ENCODE data around the gene ENTPD6. TPM values are rescaled to one million over a fixed set of nuclear protein-coding genes. Genes with fewer than 3 reads are reported as not detected.

The ENTPD6 gene
- total RNA-seq, 2 donors from 2014 or later: 62.5 to 63.2 TPM

DNA sequence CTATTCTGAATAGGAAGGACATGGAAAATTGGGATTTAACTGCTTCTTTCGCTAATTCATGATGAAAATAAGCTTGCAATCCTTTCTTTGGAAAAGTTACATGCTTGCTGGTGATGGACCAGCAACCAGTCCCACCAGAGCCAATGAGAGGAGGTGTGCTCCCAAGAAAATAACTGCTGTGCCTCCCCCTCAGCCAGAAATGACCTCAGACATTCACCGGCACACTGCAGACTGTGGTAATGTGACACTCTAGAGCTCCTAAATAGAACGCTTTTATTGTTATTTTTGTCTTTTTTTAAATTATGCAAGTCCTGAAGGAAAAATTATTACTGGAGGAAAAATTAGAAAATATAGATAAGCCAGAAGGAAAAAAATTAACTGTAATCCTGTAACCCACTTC, 55.0 kb downstream of the ENTPD6 start:
- no peak for ATAC-seq
- Mint-ChIP-seq H3K27ac (no peak overlapping the region), H3K27me3 (no peaks in the 10 kb centered on the region), H3K36me3 (ENCODE audit: low read depth) (no peaks in the 10 kb centered on the region), H3K4me3 (no peak overlapping the region), H3K4me1 (peaks cover 24% of the 10 kb centered on the region)
- no peaks in the 10 kb centered on the region for H3K9me3 ChIP-seq (ENCODE audit: control insufficient read depth, low read length, poor library complexity, severe bottlenecking)
- DNase-seq: no peak

DNA sequence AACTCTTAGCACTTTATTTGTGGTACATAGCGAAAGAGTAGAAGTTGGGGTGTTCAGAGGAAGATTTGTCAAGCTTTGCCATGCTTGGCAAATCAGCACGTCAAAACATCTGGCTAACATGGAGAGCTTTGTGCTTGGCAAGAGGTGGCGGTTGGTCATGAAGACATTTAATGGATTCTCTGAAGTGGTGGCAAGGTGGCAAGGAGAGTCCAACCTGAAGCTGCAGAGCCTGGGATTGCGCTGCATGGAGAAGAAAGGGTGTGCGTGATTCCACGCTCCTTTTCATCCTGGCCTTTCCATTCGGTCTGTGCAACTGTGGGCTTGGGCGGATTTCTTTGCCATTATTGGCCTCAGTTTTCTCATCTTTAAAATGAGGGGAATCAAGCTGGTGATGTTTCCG, 55.5 kb downstream of the ENTPD6 start:
- Mint-ChIP-seq H3K4me1 (peaks cover 24% of the 10 kb centered on the region), H3K27ac (no peak overlapping the region), H3K4me3 (no peak overlapping the region), H3K36me3 (ENCODE audit: low read depth) (no peaks in the 10 kb centered on the region), H3K27me3 (no peaks in the 10 kb centered on the region)
- no peaks in the 10 kb centered on the region for H3K9me3 ChIP-seq (ENCODE audit: control insufficient read depth, low read length, poor library complexity, severe bottlenecking)
- DNase-seq (no peak), ATAC-seq (no peak)

DNA sequence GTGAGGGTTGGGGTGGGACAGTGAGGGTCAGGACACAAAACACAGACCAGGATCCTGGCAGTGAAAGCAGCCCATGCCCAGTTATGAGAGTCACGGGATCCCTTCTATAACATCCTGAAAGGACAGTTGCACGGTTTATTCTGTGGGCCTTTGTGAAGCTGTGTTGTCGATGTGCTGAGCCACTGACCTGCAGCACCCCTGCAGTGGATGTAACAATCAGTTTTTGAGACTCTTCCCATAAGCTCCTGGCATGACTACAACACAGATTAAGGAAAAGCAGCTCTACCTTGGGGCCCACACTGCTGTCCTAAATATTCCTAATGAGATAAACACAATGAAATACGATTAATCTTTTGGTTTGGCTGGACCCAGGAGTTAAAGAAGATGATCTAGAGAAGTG, 56.0 kb downstream of the ENTPD6 start:
- peaks cover 24% of the 10 kb centered on the region for H3K4me1 Mint-ChIP-seq

DNA sequence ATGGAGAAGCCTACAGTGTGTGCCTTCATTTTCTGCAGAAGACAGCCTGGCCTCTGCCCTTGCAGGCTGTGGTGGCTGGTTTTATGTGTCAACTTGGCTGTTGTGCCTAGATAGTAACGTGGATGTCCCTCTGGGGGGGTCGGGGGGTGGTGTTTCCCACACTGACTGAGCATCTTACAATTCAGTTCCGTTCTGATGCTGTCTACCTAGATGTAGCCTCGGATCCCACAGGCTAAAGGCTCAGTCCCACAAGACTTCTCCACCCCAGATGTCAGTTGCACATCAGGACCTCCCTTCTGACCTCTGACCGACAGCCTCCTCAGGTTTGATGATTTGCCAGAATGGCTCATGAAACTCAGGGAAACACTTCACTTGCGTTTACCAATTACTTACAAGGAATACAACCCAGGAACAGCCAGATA, 56.7 kb downstream of the ENTPD6 start:
- DNase-seq (no peak), ATAC-seq (no peak)
- Mint-ChIP-seq H3K4me1 (peaks cover 24% of the 10 kb centered on the region), H3K27ac (no peak overlapping the region), H3K36me3 (ENCODE audit: low read depth) (no peaks in the 10 kb centered on the region), H3K4me3 (no peak overlapping the region), H3K27me3 (no peaks in the 10 kb centered on the region)
- no peaks in the 10 kb centered on the region for H3K9me3 ChIP-seq (ENCODE audit: control insufficient read depth, low read length, poor library complexity, severe bottlenecking)

More for the DNA sequence above, 56.0 kb downstream of the ENTPD6 start:
- Mint-ChIP-seq H3K4me3 (no peak overlapping the region), H3K27ac (no peak overlapping the region), H3K27me3 (no peaks in the 10 kb centered on the region), H3K36me3 (ENCODE audit: low read depth) (no peaks in the 10 kb centered on the region)
- DNase-seq (no peak), ATAC-seq (no peak)
- no peaks in the 10 kb centered on the region for H3K9me3 ChIP-seq (ENCODE audit: control insufficient read depth, low read length, poor library complexity, severe bottlenecking)

DNA sequence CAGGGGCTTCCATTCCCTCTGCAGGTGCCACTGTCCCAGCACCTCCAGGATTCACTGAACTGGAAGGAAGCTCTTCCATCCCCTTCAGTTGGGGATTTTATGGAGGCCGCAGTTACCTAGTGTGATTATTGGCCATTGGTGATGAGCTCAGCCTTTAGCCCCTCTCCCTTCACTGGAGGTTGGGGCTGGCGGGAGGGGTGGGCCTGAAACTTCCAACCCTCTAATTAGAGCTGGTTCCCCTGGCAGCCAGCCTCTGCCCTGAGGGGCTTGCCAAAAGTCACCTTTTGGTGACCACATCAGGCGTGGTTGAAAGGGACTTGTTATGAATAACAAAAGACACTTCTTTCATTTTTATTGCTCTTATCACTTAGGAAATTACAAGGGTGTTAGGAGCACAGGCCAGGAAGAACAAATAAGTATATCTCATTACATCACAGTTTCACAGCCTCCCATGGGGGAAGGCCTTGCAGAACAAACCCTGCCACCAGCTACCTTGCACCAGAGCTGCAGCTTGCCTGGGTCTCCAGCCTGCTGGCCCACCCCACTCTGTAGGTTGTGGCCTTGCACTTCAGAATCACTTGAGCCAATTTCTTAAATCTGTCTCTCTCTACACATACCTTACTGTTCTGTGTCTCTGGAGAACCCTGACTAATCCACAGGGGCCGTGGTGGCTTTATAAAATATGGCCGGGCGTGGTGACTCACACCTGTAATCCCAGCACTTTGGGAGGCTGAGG, 57.3 kb downstream of the ENTPD6 start:
- no peak overlapping the region for H3K4me3 Mint-ChIP-seq
- DNase-seq (no peak), ATAC-seq (no peak)
- no peaks in the 10 kb centered on the region for H3K27me3 Mint-ChIP-seq
- no peak overlapping the region for H3K27ac Mint-ChIP-seq
- peaks cover 24% of the 10 kb centered on the region for H3K4me1 Mint-ChIP-seq
- no peaks in the 10 kb centered on the region for H3K9me3 ChIP-seq (ENCODE audit: control insufficient read depth, low read length, poor library complexity, severe bottlenecking)
- no peaks in the 10 kb centered on the region for H3K36me3 Mint-ChIP-seq (ENCODE audit: low read depth)

DNA sequence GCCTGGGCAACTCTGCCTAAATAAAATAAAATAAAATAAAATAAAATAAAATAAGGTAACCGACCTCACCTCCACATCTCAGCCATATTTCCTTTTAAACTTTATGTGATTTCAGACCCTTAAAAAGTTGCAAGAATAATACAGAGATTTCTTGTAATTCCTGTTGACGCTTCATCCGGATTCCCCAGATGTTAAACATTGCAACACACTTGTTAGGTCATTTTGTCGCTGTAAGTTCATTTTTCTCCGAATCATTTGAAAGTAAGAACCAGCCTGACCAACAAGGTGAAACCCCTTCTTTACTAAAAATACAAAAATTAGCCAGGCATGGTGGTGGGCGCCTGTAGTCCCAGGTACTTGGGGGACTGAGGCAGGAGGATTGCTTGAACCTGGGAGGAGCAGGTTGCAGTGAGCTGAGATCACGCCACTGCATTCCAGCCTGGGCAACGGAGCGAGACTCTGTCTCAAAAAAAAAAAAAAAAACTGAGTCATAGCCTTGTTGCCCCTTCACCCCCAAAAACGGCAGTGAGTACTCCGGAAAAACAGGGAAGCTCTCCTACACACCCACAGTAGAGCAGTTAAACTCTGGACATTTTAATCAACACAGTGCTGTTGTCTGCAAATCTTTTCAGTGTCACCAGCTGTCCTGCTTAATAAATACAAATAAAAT, 58.2 kb downstream of the ENTPD6 start:
- H3K4me1 Mint-ChIP-seq: peaks cover 23% of the 10 kb centered on the region
- ATAC-seq: no peak
- H3K27me3 Mint-ChIP-seq: no peaks in the 10 kb centered on the region

DNA sequence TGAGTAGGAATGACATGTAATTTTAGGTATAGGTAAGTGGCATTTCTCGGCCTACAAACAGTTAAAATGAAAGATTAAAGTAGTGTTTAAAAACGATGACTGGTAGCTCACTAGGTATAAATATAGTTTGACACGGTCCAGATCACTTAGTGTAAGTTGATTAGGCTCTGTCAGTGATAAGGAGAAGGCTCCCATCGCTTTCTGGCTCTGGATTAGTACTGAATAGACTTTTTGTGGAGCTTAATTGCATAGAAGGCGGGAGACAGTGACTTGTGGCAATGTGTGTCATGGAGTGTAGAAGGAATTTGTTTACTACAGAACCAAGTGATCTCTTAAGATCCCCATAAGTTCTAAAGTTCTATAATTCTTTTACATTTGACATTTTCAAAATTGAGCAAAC, 59.1 kb downstream of the ENTPD6 start:
- H3K4me1 Mint-ChIP-seq: peaks cover 17% of the 10 kb centered on the region
- no peaks in the 10 kb centered on the region for H3K27me3 Mint-ChIP-seq
- no peak for DNase-seq
- H3K27ac Mint-ChIP-seq: no peak overlapping the region
- peaks cover 2% of the 10 kb centered on the region for H3K36me3 Mint-ChIP-seq (ENCODE audit: low read depth)
- no peak overlapping the region for H3K4me3 Mint-ChIP-seq
- no peaks in the 10 kb centered on the region for H3K9me3 ChIP-seq (ENCODE audit: control insufficient read depth, low read length, poor library complexity, severe bottlenecking)
- ATAC-seq: no peak

More for the DNA sequence above, 58.2 kb downstream of the ENTPD6 start:
- H3K27ac Mint-ChIP-seq: no peak overlapping the region
- peaks cover 1% of the 10 kb centered on the region for H3K36me3 Mint-ChIP-seq (ENCODE audit: low read depth)
- DNase-seq: no peak
- H3K4me3 Mint-ChIP-seq: no peak overlapping the region
- no peaks in the 10 kb centered on the region for H3K9me3 ChIP-seq (ENCODE audit: control insufficient read depth, low read length, poor library complexity, severe bottlenecking)

DNA sequence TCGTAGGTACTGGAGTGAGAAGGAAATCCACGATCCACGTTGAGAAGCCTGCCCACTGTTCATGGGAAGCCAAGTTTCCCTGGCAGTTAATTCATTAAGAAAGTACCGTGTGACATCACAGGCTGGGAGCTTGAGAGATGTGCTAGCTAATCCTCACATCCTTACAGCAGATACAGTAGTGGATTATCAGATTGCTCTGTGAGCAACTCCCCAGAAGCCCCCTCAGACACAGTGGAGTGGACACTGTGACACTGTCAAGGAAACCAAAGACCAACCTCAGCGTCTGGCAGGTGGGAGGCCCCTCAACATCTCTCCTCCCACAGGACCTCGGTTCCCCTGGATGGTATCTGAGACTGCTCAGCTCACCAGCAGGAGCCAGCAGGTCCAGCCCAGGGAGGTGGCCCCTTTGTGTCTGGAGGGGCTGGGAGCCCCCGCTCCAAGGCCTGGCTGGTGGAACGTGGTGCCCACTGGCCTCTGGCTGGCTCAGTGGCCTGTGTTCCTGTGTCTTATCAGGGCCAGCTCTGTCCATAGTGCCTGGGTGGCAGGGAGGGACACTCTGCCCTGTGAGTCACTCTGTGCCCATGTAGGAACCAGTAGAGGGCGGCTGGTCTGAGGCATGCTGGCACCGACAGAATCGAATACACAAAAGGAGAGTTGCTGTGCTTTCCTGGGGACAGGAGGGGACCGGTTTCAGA, 59.6 kb downstream of the ENTPD6 start:
- Mint-ChIP-seq H3K27me3 (no peaks in the 10 kb centered on the region), H3K4me3 (no peak overlapping the region), H3K4me1 (peaks cover 18% of the 10 kb centered on the region), H3K27ac (no peak overlapping the region), H3K36me3 (ENCODE audit: low read depth) (peaks cover 2% of the 10 kb centered on the region)
- DNase-seq: no peak
- no peaks in the 10 kb centered on the region for H3K9me3 ChIP-seq (ENCODE audit: control insufficient read depth, low read length, poor library complexity, severe bottlenecking)
- ATAC-seq: no peak

DNA sequence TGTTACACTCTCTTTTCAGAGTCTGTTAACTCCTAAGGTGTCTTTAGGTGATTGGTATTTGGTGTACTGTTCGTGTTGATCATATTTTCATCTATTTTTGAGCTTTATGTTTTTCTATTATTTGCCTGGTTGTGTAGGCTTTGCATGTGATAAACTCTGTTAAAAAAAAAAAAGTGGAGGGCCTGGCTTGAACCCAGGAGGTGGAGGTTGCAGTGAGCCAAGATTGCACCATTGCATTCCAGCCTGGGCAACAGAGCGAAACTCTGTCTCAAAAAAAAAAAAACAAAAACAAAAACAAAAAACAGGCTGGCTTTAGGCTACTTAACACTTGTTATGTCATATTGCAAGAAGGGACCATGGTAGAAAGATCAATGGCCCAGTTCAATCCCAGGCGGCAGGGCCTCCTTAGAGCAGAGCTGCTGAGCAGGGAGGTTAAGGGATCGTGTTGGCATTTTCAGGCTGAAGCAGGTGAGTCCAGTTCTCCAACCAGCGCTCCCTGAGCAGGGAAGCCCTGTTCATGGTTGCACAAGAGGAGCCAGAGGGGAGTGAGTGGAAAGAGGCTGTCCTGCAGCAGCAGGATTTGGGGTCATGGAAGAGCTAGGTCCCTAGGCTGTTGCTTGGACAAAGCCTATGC, 60.8 kb downstream of the ENTPD6 start:
- Mint-ChIP-seq H3K4me3 (no peak overlapping the region), H3K4me1 (peaks cover 11% of the 10 kb centered on the region), H3K36me3 (ENCODE audit: low read depth) (peaks cover 2% of the 10 kb centered on the region), H3K27me3 (no peaks in the 10 kb centered on the region), H3K27ac (no peak overlapping the region)
- no peaks in the 10 kb centered on the region for H3K9me3 ChIP-seq (ENCODE audit: control insufficient read depth, low read length, poor library complexity, severe bottlenecking)
- no peak for ATAC-seq
- no peak for DNase-seq

DNA sequence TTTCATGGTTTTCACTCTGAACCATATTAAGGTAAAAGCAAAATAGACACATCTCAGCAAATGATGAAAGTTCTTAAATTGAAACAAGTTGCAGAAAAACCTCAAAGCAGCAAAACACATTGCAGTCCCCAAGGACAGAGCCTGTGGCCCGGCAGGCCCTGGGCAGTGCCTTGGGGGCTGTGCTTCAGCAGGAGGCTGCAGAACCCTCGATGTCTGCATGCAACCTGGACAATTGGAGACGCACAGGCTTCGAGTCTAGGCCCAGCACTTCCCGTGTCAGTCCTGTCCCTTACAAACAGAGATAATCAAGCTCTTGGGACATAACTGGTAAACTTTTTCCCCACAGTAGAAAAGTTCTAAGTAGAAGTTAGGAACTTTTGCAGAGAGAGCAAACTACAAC, 61.6 kb downstream of the ENTPD6 start:
- ATAC-seq (no peak), DNase-seq (no peak)
- no peaks in the 10 kb centered on the region for H3K9me3 ChIP-seq (ENCODE audit: control insufficient read depth, low read length, poor library complexity, severe bottlenecking)
- Mint-ChIP-seq H3K36me3 (ENCODE audit: low read depth) (peaks cover 2% of the 10 kb centered on the region), H3K4me3 (no peak overlapping the region), H3K4me1 (peaks cover 8% of the 10 kb centered on the region), H3K27ac (no peak overlapping the region), H3K27me3 (no peaks in the 10 kb centered on the region)

DNA sequence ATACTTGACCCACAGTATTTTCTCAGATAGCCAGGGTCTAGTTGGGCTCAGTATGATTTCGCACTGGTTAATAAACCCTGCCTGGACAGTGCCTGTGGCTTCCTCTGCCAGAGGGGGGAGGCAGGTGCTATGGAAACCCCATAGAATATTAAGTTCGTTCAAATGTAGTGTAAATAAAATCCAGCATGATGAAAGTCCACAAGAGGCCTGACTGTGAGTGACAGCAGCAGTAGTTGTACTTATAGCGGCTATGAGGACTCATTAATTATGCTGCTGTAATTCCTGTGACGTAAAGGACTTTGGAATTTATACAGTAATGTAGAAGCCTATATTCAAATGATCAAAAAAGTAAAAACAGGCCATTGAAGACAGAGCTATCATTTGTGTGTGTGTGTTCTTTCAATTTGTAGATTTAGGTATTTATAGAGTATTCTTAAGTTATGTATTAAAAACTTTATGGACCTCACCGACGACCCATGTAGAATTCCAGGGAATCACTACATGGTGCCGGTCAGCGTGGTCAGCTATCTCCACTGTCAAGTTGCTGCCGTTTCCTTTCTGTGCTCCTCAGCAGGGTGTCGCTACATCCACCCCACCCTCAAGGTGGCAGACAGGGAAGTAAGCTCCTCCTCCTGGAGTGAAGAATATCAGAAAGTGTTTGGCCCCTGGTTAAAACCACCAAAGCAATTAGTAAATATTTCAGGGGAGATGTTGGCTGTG, 62.4 kb downstream of the ENTPD6 start:
- no peak for DNase-seq
- no peak overlapping the region for H3K27ac Mint-ChIP-seq
- H3K4me1 Mint-ChIP-seq: peaks cover 6% of the 10 kb centered on the region
- peaks cover 2% of the 10 kb centered on the region for H3K36me3 Mint-ChIP-seq (ENCODE audit: low read depth)
- ATAC-seq: no peak
- no peak overlapping the region for H3K4me3 Mint-ChIP-seq
- H3K9me3 ChIP-seq (ENCODE audit: control insufficient read depth, low read length, poor library complexity, severe bottlenecking): no peaks in the 10 kb centered on the region
- H3K27me3 Mint-ChIP-seq: no peaks in the 10 kb centered on the region

DNA sequence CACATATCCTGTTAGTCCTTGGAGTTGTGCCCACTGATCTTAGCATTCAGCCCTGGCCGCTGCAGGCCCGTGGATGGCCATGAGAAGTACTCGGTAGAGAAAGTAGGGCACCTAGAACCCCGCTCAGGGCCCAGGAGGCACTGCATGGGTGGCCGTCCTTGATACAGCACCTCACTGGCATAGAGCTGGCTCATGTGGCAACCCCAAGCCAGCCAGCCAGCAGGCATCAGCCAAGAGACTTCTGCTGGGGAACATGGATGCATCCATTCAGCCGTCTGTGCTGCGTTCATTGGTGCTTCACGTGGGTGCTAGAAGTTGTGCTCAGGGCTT, 62.9 kb downstream of the ENTPD6 start:
- no peak overlapping the region for H3K27ac Mint-ChIP-seq
- peaks cover 6% of the 10 kb centered on the region for H3K4me1 Mint-ChIP-seq

DNA sequence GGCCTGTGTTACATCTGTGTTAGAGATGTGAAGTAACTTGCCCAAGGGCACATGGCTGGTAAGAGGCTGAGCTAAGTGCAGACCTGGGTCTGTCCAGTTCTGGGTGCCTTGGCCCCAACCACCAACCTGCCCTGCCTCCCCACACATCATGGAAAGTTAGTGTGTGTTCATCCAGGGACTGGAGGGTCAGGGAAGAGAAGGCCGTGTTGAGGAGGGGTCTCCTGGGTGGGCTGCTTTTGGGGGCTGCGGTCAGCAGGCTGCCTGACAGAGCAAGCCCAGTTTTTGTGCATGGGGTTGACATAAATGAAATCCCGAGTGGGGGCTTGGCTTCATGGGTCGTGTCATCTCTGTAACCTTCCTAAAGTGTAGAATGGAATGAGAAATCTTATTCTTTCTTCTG, 63.3 kb downstream of the ENTPD6 start:
- peaks cover 6% of the 10 kb centered on the region for H3K4me1 Mint-ChIP-seq
- no peak overlapping the region for H3K27ac Mint-ChIP-seq
- ATAC-seq (no peak), DNase-seq (no peak)
- peaks cover 2% of the 10 kb centered on the region for H3K36me3 Mint-ChIP-seq (ENCODE audit: low read depth)
- H3K4me3 Mint-ChIP-seq: no peak overlapping the region
- H3K27me3 Mint-ChIP-seq: no peaks in the 10 kb centered on the region
- H3K9me3 ChIP-seq (ENCODE audit: control insufficient read depth, low read length, poor library complexity, severe bottlenecking): no peaks in the 10 kb centered on the region

More for the DNA sequence above, 62.9 kb downstream of the ENTPD6 start:
- no peak overlapping the region for H3K4me3 Mint-ChIP-seq
- H3K27me3 Mint-ChIP-seq: no peaks in the 10 kb centered on the region
- DNase-seq (no peak), ATAC-seq (no peak)
- peaks cover 2% of the 10 kb centered on the region for H3K36me3 Mint-ChIP-seq (ENCODE audit: low read depth)
- no peaks in the 10 kb centered on the region for H3K9me3 ChIP-seq (ENCODE audit: control insufficient read depth, low read length, poor library complexity, severe bottlenecking)

All from T-helper 17 cell (primary cell).